ENCODE results near the gene NOTCH3.

DNA sequence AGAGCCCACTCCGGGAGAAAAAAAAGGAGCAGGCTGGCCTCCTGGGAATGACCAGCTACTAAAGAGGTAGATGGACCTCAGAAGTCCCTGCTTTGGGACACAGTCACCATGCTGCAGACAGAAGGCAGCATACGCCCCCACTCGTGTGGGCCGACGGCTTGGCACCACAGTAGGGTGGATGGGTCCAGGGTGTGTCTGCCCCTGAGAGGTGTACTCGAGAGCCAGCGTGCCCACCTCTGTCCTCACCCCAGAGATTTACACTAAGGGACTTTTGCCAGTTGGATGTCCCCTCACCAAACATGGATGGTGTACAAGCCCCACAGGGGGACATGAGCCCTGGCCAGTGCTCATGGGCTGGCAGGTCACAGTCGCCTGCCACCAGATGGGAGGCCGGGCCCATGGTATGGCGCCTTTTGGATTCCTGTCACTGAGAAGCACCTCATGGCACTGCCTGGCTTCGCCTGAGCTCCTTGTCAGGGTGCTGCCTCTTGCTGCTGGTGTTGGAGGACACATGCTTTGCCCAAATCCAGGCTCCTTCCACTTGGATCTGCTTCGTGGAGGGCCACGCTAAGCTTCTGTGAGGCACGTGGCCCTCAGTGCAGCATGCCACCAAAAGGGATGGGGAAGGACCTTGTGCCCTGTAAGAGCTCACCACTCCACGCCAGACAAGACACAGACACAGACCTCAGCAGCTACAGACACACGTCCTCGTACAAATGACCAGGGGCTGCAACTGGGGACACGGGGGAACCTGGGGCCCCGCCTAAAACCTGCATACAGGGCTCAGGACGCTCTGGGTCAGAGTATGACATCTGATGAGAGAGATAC, 44.8 kb upstream of the NOTCH3 start:
- no peak for TF ChIP-seq CREB1 (IDR thresholded peaks at IDR 0.05)
- TF ChIP-seq TEAD4 (IDR thresholded peaks at IDR 0.05; ENCODE audit: low read depth, low read length): no peak
- no peak for TF ChIP-seq SP1 (IDR thresholded peaks at IDR 0.05; ENCODE audit: low read depth, low read length)
- no peak for TF ChIP-seq EZH2 (IDR thresholded peaks at IDR 0.05; ENCODE audit: low read depth, low read length, severe bottlenecking)
- no peak; the same call in 1 of the 2 replicates for TF ChIP-seq POLR2AphosphoS5 (IDR thresholded peaks at IDR 0.05; ENCODE audit: low read depth, low read length)
- no peak for TF ChIP-seq TAF1 (IDR thresholded peaks at IDR 0.05; ENCODE audit: low read depth, low read length)
- TF ChIP-seq GABPA (IDR thresholded peaks at IDR 0.05; ENCODE audit: borderline replicate concordance, insufficient read depth, low read length): no peak
- TF ChIP-seq, protein P1, sequence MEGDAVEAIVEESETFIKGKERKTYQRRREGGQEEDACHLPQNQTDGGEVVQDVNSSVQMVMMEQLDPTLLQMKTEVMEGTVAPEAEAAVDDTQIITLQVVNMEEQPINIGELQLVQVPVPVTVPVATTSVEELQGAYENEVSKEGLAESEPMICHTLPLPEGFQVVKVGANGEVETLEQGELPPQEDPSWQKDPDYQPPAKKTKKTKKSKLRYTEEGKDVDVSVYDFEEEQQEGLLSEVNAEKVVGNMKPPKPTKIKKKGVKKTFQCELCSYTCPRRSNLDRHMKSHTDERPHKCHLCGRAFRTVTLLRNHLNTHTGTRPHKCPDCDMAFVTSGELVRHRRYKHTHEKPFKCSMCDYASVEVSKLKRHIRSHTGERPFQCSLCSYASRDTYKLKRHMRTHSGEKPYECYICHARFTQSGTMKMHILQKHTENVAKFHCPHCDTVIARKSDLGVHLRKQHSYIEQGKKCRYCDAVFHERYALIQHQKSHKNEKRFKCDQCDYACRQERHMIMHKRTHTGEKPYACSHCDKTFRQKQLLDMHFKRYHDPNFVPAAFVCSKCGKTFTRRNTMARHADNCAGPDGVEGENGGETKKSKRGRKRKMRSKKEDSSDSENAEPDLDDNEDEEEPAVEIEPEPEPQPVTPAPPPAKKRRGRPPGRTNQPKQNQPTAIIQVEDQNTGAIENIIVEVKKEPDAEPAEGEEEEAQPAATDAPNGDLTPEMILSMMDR (IDR thresholded peaks at IDR 0.05; ENCODE audit: control extremely low read depth in 1 of 3, insufficient read depth in 1 of 3, low read depth in 1 of 3, low read length in 3 of 3): no peak
- no peak for TF ChIP-seq POLR2A (IDR thresholded peaks at IDR 0.05; ENCODE audit: control extremely low read depth in 1 of 2, low read depth in 2 of 2, low read length in 2 of 2)
- TF ChIP-seq CEBPB (IDR thresholded peaks at IDR 0.05; ENCODE audit: low read depth, low read length): no peak
- no peak for TF ChIP-seq RNF2 (IDR thresholded peaks at IDR 0.05; ENCODE audit: borderline replicate concordance, low read depth, low read length, missing control alignments, poor library complexity, severe bottlenecking)

Measured in H1 (cell line).